HG03135 (cell line): ENCODE results near the gene MRGPRX3.

ENCODE experiments used
- ATAC-seq: cut with Tn5 transposase; IDR thresholded peaks from one replicate; pipeline ENCODE4 v1.9.1; 2021; ENCODE audit warnings: mild to moderate bottlenecking, moderate library complexity; ENCODE audit not compliant: unreplicated experiment

Gene MRGPRX3

GRCh38 chr11:18151581-18151980 is 19.2 kb downstream of the MRGPRX3 start:
- ATAC-seq: no peak

- no peak for ATAC-seq
These were observed 36.0 kb downstream of the MRGPRX3 start for GRCh38 chr11:18168372-18168771.

GRCh38 chr11:18171377-18172000 is 39.1 kb downstream of the MRGPRX3 start:
- no peak for ATAC-seq

DNA sequence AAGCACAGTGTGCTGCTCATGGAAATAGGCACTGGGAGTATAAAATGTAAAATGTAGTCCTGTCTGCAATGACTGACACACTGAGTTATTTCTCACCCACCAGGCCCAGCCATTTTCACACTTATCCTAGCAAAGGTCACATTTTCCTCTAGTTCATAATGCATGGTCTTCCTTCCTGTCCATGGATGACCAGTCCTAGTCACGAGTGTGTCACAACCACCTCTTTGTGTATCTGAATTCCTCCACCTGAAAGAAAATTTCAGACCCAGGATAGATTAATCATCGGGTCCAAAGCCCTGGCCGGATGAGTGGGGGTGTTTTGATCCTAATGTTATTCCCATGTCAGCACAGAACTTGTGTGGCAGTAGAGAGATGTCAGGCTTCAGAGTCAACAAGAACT is 40.3 kb downstream of the MRGPRX3 start, which contains the start of gene MRGPRX4:
MRGPRX4 (plus strand) TSS at position 172 of the 400 bp plus-strand sequence. CDS start 420 bp downstream, outside the sequence.
- no peak for ATAC-seq

DNA sequence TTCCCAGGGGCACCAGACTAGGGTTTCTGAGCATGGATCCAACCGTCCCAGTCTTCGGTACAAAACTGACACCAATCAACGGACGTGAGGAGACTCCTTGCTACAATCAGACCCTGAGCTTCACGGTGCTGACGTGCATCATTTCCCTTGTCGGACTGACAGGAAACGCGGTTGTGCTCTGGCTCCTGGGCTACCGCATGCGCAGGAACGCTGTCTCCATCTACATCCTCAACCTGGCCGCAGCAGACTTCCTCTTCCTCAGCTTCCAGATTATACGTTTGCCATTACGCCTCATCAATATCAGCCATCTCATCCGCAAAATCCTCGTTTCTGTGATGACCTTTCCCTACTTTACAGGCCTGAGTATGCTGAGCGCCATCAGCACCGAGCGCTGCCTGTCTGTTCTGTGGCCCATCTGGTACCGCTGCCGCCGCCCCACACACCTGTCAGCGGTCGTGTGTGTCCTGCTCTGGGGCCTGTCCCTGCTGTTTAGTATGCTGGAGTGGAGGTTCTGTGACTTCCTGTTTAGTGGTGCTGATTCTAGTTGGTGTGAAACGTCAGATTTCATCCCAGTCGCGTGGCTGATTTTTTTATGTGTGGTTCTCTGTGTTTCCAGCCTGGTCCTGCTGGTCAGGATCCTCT is 41.0 kb downstream of the MRGPRX3 start:
- no peak for ATAC-seq
